Measurements from ENCODE around the gene APOBEC3A.
"Not testable (repeated sequence)": the region's sequence is repeated elsewhere in the genome, so short reads cannot be mapped to it uniquely, and the experiment has no call there.

The APOBEC3A gene

DNA sequence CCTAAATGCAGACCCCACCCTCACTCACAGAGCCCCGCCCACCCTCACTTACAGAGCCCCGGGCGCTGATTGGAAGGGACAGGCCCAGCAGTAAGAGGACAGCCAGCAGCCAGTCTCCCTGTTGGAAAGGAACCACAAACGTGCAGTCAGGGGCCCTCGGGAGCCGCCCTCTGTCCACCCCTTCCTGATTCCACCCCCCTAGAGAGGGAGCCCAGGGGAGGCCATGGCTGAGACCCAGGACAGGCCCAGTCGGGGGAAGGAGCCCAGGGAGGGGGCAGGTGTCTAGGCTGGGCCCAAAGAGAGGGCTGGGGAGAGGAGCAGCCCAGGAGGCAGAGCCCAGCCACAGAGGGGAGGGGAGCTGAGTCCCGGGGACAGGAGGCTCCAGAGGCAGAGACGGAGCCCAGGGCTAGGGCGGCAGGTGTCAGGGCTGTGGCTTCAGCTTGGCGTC lies 5.9 kb downstream of the APOBEC3A start:
- DNase-seq, result not testable (repeated sequence)

DNA sequence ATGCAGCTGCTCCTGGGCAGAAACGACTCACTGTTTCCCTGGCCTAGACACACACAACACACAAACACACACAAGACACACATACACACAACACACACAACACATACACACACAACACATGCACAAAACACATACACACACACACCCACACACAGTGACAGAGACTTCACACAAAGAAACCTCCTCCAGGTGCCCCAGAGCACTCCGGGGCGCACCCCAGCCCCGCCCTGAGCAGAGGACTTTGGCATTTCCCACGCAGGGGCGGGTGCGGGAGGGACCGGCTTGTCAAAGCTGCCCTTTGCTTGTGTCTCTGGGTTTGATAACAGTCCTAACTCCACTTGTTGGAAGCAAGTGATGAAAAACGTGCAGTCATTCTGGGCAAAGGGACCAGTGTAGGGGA lies 6.5 kb downstream of the APOBEC3A start:
- no peak for DNase-seq

DNA sequence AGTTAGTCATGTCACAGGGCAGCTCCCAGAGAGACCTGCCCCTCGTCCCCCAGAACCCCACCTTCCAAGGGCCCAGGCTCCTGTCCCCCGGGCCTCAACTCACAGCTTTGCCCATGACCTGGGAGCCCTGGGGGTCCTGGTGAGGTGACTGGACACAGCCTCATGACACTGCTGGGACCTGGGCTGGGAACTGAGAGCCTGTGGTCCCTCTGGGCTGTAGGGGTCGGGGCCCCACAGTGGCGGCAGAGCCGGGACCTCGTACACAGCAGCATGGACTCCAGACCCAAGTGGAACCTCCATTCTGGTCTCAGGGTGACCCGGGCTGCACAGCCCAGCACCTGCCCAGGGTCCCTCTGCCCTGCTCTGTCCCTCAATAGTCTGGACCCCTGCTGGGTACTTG lies 6.9 kb downstream of the APOBEC3A start:
- DNase-seq, result no peak

DNA sequence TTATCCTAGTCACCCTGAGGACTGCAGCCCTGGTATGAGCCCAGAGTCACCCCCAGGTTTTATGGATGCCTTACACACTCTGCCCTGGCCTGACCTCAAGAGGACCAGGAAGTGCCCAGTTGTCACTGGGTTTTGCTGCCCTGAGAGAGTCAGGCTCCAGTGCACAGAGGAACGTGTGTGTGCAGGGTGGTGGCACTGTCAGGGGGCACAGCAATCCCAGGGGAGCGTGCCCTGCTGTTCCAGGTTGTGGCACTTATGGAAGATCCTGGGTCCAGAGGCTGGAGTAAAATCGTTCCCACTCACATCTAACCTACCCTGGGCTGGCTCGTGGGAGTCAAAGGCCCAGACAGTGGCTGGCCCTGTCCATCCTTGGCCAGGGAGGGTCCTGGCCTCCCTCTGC lies 7.6 kb downstream of the APOBEC3A start:
- DNase-seq, result no peak

DNA sequence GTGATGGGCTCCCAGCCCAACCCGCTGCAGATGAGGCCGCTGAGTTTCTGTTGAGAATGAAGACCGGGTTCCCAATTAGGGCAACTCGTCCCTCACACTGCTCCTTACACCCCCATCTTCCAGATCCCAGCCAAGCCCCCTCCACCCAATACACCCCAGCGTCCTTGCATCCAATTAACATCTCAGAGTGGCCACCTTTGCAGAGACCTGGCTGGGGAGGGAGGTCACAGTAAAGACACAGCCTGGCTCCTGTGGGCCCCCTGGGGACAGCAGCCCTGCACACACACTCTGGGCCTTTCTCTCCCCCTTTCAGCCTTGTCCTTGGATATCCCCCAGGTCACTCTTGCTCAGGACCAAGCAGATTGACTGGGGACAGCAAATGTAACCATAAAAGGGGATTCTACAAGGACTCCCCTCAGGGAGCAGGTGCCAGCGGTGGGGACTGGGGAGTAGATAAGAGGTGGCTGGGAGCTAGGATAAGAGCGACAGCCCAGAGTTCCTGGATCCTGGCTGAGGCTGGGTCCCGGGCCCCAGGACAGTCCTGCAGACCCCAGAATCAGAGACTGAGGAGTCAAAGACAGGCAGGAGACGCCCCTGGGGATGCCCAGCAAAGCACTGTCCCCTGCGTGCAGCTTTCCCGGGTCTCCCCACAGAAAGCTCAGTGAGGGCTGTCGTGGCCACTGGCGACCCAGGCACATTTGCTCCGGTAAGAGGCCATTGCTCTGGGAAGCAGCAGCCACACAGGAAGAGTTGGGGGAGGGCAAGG lies 8.4 kb downstream of the APOBEC3A start:
- DNase-seq, result no peak

DNA sequence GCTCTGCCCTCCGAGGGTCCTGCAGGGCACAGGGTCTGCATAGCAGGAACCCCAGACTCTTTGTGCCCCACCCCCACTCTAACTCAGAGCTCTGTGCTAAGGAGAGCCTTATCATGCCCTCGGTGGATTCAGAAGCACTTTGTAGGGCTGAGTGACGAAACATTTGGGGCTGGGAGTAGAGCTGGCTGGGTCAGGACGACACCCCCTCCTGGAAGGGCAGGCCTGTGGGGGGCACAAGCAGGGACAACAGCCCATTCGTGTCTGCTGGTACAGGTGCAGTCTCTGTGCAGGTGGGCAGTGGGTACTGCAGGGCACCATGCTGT lies 8.9 kb downstream of the APOBEC3A start:
- no peak for DNase-seq

DNA sequence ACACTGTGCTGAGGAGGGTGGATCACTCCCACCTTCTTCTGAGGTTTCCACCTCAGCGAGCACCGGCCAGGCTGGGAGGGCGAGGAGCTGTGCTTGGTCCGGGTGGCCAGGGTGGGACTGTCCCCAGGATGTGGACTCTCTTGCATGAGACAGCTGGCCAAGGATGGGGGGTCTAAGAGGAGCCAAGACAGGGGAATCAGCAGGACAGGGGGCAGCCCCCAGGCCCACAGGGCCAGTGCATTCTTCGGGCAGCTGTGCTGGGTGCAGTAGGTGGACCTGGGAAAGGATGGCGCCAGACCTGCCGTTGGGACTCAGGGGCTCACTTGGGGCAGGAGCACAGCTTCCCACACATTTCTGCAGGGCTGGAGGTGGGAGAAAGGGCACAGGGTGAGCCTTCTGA lies 9.5 kb downstream of the APOBEC3A start:
- DNase-seq, result no peak

DNA sequence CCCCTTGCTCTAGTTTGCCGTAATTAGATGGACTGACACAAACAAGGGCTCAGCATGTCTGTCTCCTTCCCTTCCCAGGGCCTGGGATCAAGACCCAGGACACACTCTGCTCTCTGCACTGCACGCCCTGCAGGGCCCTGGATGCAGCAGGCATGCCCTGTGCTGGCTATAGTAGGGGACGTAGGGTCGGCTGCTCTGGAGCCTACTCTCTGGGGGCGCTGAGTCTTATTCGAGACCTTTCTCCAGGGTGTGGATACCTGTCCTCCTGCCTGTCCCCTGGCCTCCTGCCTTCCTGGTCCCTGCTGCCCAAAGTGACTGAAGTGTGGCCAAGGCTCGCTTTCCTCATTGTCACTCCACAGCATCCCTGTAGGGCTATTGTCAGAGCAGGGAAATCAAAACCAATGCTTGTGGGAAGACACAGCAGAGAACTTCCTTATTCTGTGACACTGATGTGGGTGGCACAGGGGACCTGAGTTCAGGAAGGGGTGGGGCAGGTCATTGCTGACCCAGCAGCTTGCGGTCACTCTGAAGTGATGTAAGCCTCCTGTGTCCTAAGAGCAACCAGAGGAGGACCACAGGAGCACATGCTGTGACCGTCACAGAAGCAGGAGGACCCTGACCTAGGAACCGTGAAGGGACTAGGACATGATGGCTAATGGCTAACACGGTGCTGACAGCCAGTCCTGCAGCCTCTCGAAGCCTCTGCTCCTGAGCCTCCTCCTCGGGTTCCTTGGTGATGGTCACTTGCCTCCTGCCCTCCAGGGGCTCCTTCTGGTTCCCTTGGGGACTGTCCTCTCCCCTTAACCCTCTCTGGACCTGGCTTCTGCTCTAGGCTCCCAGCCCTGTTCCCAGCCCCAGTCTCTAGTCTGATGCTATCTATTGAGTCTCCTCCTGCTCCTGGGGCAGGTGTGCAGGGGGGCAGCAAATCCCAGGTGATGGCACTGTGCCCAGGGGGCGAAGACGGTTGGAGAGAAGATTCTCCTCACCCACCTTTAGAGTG lies 10.3 kb downstream of the APOBEC3A start:
- no peak for DNase-seq

DNA sequence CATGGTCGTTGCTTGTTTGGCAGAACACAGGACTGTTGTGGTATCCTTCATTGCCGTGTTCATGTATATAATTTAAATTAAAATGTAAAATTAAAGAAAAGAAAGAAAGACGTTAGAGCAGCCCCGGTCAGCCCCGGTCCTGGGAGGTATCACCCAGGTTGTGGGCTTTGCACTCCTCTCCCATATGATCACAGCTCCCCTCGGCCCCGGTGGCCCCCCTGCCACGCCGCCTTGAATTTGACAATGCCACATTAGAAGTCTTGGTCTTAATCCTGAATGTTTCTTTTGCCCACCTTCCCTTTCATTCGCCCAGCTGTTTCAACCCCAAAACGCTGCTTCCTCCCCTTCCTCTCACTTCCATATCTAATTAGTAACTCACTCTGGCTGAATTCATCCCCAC lies 11.4 kb downstream of the APOBEC3A start:
- DNase-seq, result no peak

DNA sequence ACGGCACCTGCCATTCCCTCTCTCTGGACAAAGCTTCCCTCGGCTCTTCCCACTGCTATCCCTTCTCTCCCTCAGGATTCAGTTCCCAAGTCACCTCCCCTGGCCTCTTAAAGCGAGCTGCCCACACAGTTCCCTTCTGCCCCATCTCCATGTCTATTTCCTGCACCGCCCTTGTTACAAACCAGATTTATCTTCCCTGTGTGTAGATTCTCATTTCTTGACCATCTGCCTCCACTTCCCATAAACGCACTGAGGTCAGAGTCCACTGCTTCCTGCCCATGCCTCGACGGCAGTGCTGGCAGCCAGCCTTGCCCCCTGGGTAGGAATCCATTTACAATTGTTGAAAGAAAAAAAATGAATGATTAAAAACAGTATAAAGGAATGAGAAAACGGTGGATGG lies 13.1 kb downstream of the APOBEC3A start:
- no peak for DNase-seq

DNA sequence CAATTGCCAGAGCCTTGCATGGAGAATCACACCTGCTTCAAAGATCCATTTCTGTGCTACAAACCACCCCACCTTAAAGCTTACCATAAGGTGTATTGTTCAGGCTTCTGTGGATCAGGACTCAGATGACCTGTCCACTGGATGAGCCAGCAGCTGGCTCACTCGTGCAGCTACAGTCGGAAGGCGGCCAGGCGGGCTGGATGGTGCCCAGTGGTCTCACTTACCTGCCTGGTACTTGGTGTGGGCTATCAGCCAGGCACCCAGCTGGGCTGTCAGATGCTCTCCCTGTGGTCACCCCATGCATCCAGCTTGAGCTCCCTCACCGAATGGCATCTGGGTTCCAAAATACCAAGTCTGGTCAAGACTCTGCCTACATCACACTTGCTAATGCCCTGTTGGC lies 13.8 kb downstream of the APOBEC3A start:
- no peak for DNase-seq

DNA sequence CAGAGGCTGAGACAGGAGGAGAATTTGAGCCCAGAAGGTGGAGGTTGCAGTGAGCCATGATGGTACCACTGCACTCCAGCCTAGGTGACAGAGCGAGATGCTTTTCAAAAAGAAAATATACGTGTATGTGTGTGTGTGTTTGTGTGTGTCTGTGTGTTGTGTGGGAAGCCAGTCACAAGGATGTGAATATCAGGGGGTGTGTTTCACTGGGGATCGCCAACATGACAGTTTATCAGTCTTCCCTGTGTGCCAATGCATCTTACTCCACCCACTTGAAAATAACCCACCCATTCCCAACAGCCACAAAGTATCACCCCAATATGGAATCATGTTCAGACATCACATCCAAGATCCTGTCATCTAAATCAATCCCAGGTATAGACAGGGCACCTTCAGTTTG lies 14.4 kb downstream of the APOBEC3A start:
- no peak for DNase-seq

DNA sequence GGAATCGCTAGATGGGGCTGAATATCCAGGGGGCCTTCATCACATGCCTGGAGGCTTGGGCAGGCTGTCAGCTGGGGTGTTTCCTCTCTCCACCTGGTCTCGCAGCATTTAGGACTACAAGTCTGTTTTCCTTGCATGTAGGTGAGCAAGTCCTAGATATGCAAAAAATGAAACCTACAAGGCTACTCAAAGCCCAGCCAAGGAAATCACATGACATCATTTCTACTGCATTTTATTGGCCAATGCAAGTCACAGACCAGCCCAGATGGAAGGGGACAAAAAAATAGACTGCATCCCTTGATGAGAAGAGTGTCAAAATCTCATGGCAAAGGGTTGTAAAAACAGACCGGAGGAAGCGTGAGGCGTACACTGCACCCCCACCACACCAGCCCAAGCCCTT lies 15.1 kb downstream of the APOBEC3A start:
- no peak for DNase-seq

DNA sequence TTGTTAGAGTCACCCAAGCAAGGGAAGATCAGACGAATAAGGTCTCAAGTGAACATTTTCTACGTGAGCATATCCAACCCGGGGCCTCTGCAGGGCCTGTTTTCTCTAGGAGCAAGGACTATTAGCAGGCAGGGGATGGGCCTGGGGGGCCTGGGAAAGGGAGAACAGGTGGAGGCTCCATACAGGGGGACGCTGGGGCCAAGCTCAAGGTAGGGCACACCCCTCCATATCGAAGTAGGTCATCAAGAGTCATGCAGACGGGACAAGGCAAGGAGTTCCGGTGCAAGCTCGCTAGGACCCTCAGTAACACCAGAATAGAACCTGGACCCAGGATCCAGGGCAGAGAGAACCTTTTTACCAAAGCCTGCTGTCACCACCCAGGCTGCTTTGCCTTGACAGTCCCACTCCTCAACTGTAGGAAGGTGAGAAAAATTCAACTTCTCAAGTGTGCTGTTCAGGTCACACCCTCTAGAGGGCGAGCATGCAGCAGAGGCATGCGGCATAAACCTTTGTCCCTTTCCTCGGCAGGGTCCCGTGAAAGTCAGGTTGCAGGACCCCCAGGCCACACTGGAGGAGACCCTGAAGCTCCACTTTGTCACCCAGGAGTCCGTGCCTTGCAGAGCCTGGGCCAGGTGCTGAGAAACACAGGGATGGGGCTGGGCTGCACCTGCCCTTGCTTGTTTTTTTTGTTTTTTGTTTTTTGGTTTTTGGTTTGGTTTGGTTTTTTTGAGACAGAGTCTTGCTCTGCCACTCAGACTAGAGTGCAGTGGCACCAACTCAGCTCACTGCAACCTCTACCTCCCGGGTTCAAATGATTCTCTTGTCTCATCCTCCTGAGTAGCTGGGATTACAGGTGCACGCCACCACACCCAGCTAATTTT lies 16.1 kb downstream of the APOBEC3A start:
- peak; percentile 10 for DNase-seq

DNA sequence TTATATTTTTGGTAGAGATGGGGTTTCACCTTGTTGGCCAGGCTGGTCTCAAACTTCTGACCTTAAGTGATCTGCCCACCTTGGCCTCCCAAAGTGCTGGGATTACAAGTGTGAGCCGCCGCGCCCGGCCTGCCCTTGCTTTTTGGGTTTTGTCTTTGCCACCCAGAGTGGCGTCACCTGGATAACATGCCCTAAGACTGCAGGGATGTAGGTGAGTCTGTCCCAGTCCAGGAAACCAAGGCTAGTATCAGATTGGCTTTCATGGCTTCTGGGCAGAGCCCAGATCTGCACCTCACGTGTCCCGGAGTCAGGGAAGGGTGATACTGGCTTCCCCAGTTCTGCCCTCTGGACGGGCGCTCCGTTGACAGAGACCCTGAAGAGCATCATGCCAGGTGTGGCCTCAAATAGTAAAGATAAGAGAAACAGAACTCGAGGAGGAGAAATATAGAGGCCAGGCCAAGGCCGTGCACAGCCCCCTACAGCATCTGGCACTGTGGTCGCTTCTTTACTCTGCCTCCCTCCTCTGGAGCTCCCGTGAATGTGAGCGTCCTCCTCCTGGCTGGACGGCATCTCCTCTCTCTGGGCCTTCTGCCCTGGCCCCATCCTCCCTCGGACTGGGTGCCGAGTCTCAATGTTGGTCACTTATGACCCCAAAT lies 16.9 kb downstream of the APOBEC3A start:
- no peak for DNase-seq

DNA sequence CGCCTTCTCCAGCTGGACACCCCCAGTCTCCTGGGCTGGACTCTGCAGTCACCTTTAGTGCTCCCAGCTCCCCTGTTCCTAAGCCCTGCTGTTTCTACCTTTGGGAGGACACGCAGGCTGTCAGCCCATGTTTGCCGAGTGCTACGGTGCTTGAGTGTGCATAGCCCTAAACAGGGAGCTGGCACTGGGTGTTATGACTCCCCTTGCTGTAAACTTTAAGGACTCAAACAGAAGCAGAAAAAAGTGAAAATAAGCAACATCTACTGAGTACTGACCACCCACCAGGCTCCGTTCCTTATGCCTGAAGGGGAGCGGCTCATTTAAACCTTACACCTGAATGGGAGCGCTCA lies 17.4 kb downstream of the APOBEC3A start:
- no peak for DNase-seq

DNA sequence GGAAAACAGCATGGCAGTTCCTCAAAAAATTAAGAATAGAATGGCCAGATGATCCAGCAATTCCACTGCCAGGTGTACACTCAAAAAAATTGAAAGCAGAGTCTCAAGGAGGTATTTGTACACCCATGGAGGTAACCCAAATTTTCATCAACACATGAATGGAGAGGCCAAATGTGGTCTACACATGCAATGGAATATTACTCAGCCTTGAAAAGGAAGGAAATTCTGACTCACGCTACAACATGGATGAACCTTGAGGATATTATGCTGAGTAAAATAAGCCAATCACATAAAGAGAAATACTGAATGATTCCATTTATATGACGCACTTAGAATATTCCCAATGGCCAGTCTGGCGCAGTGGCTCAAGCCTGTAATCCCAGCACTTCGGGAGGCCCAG lies 19.9 kb downstream of the APOBEC3A start:
- DNase-seq, result not testable (repeated sequence)

DNA sequence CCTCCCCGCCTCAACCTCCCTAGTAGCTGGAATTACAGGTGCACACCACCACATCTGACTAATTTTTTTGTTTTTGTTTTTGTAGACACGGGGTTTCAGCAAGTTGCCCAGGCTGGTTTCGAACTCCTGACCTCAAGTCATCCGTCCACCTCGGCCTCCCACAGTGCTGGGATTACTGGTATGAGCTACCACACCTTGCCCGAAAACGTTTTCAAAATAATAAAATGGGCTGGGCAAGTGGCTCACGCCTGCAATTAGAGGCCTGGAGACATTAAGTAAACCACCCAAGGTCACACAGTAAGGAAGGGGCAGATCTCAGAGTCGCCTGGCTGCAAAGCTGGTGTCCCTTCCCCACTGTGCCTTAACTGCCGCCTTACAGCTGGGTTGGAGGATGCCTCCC lies 23.2 kb downstream of the APOBEC3A start:
- DNase-seq, result not testable (repeated sequence)

DNA sequence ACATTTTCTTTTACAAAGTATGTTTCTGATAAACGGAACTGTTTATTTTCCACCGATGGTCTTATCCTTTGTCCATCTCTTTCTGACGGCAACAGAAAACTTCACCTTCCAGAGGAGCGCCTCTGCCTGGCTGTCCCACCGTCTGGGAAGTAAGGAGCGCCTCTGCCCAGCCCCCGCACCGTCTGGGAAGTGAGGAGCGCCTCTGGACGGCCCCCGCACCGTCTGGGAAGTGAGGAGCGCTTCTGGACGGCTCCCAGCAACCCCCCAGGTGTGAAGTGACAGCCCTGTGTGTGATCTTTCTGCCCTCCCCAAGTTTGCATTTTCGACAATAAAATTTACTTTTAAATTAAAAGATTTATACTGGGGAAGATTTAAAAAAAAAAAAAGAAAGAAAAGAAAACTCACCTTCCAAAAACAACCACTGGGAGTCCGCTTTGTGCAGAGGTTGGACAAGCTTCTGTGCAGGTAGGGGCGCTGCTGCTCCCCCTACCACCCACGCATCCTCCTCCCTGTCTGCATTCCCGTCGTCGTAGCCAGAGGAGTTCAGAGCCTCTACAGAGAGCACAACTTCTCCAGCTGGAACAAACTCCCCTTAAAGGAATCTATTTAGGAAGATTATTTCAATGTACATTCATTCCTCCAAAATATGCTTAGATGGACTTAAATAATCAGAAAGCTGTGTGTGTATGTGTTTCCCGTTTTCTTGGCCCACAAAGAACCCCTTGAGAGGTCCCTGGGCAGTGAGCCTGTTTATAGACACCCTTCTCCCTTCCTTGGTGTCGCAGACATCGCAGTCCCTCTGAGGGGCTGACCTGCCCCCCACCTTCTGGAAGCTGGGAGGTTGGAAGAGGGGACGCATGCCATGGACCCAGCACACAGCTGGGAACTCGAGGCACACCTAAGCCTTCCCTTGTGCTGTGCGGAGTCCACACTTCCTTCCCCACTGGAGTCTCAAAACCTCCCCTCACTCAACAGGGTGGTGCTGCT lies 23.9 kb downstream of the APOBEC3A start:
- peak; percentile 38 for DNase-seq

DNA sequence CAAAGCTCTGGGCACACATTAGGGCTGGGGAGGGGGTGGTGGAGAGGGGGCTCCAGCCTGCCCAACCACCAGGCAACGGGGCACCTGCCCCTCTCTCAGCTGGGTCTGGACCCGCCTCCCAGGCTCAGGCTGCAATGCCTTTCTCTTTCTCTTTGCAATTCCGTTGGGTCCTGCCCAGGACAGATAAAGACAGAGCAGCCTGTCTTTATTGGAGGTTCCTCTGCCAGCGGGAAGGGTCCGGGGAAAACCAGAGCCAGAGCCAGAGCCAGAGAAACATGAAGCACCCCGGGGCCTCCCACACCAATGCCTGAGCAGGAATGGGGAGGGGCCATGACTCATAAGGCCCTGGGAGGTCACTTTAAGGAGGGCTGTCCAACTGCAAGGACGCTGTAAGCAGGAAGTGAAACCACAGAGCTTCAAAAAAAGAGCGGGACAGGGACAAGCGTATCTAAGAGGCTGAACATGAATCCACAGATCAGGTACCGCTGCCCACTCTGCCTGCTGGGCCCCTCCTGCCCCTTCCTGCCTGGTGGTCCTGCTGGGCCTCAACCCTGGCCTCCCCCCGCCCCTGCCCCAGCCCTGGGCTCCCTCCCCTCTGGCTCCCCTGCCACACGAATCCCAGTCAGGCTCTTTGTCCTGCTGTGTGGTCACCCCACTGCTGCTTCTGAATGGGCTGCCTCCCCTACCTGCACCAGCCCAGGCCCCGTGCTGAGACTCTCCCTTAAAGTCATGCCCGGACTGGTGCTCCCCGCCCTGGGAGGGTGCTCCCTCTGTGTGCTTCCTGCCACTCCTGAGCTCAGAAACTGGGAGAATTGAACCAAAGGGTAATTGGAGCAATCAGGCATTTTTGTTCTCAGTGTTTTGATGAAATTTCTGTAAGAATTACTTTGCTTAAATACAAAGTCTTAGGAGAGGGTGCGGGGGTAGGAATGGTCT lies 24.9 kb downstream of the APOBEC3A start, which contains the start of gene APOBEC3B:
Gene APOBEC3B, plus strand, starts transcription at position 356 of the 936 bp plus-strand sequence. Its CDS starts 107 bp downstream, at position 463.
- DNase-seq, result peak; percentile 96

All from fibroblast of skin of right biceps (primary cell).